Gastrocnemius medialis (tissue), 4 donors: ENCODE data around the gene EFCAB9.

ENCODE experiments used
- POLR2A ChIP-seq, 2 donors: fragments of 450-650 bp; IDR thresholded peaks; one replicate each; pipeline ENCODE4 v1.6.1; 2017; ENCODE audit warnings: antibody characterized with exemption in 2 of 2, mild to moderate bottlenecking in 2 of 2, moderate library complexity in 2 of 2
- TF ChIP-seq, protein P1 (sequence below), 5 experiments: fragments of 450-650 bp in 3 of 5; fragments of 200-600 bp in 2 of 5; sonication (generic) in 2 of 5; IDR thresholded peaks in 4 of 5; conservative IDR thresholded peaks in 1 of 5; 1 replicate in 4 of 5; 2 replicates in 1 of 5; pipeline ENCODE4 v1.5.1; 2016 to 2019; ENCODE audit warnings: antibody characterized with exemption in 5 of 5, mild to moderate bottlenecking in 3 of 5, moderate library complexity in 3 of 5

DNA sequence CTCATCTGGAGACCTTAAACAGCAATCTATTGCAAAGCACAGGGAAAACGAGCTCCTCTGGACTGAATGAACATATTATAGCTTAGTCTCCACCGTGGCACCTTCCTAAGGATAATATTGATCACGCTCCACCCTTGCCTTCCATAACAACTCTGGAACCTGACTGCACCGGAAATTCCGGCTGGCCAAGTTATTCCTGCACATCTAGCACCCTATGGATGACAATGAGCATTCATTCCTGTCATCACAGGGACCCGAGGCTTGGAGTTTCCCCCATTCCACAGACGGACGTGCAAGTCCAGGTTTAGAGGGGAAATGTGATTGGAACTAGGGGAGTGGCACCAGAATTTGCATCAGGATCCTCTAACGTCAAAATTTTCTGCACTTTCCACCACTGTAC lies 33.5 kb upstream of the EFCAB9 start:
- TF ChIP-seq, protein P1, sequence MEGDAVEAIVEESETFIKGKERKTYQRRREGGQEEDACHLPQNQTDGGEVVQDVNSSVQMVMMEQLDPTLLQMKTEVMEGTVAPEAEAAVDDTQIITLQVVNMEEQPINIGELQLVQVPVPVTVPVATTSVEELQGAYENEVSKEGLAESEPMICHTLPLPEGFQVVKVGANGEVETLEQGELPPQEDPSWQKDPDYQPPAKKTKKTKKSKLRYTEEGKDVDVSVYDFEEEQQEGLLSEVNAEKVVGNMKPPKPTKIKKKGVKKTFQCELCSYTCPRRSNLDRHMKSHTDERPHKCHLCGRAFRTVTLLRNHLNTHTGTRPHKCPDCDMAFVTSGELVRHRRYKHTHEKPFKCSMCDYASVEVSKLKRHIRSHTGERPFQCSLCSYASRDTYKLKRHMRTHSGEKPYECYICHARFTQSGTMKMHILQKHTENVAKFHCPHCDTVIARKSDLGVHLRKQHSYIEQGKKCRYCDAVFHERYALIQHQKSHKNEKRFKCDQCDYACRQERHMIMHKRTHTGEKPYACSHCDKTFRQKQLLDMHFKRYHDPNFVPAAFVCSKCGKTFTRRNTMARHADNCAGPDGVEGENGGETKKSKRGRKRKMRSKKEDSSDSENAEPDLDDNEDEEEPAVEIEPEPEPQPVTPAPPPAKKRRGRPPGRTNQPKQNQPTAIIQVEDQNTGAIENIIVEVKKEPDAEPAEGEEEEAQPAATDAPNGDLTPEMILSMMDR (IDR thresholded peaks at IDR 0.05 in 4 of 5, conservative IDR thresholded peaks at IDR 0.05 in 1 of 5): no peak
- TF ChIP-seq POLR2A (IDR thresholded peaks at IDR 0.05): no peak
